Fibroblast of lung (primary cell): ENCODE measurements around the gene CREB5. TPM values are rescaled to one million over a fixed set of nuclear protein-coding genes. Genes with fewer than 3 reads are reported as not detected.
A peak's percentile ranks its signal among the peaks of the same experiment; 100 is the strongest.

ENCODE experiments used
- DNase-seq, 2 donors: peaks; one replicate each; pipeline versions ENCODE4 v3.0.0 to v3.0.0-alpha.2; 2010; ENCODE audit warnings: low read depth in 2 of 2
- H2AFZ ChIP-seq: 2 replicates; pipeline ENCODE4 v1.5.1; 2012; ENCODE audit warnings: low read length, control low read depth, inconsistent platforms
- H3K27ac ChIP-seq: 2 replicates; pipeline ENCODE4 v1.5.1; 2011; ENCODE audit warnings: low read length, control low read depth; ENCODE audit not compliant: insufficient read depth
- H3K27me3 ChIP-seq: 2 replicates; pipeline ENCODE4 v1.5.1; 2011; ENCODE audit warnings: mild to moderate bottlenecking, low read length; ENCODE audit not compliant: control insufficient read depth, insufficient read depth
- H3K36me3 ChIP-seq: 2 replicates; pipeline ENCODE4 v1.5.1; 2011; ENCODE audit warnings: low read length; ENCODE audit not compliant: control insufficient read depth, insufficient read depth
- H3K4me1 ChIP-seq: 2 replicates; pipeline ENCODE4 v1.5.1; 2011; ENCODE audit warnings: low read length; ENCODE audit not compliant: control insufficient read depth, insufficient read depth; ENCODE audit errors: extremely low read depth
- H3K4me2 ChIP-seq: 2 replicates; pipeline ENCODE4 v1.5.1; 2011; ENCODE audit warnings: low read length, control low read depth; ENCODE audit not compliant: insufficient read depth; ENCODE audit errors: extremely low read depth
- H3K4me3 ChIP-seq, 4 experiments: fragments of 200-600 bp in 1 of 4; sonication (generic) in 1 of 4; replicated peaks in 1 of 4; 2 replicates each; pipeline ENCODE4 v1.5.1; 2011 to 2016; ENCODE audit warnings: low read length in 4 of 4, low read depth in 3 of 4, mild to moderate bottlenecking in 3 of 4, control low read depth in 2 of 4, inconsistent platforms in 1 of 4, mixed read lengths in 1 of 4; ENCODE audit not compliant: insufficient read depth in 1 of 4; ENCODE audit errors: control extremely low read depth in 1 of 4
- H3K79me2 ChIP-seq: 2 replicates; pipeline ENCODE4 v1.5.1; 2012; ENCODE audit warnings: mild to moderate bottlenecking, low read length, inconsistent platforms; ENCODE audit not compliant: control insufficient read depth, insufficient read depth
- H3K9ac ChIP-seq: 2 replicates; pipeline ENCODE4 v1.5.1; 2011; ENCODE audit warnings: mild to moderate bottlenecking, low read length, control low read depth; ENCODE audit not compliant: insufficient read depth
- H3K9me3 ChIP-seq: 2 replicates; pipeline ENCODE4 v1.5.1; 2012; ENCODE audit warnings: low read depth, low read length; ENCODE audit not compliant: control insufficient read depth, insufficient read depth
- H4K20me1 ChIP-seq: 2 replicates; pipeline ENCODE4 v1.5.1; 2011; ENCODE audit warnings: low read length; ENCODE audit not compliant: control insufficient read depth, insufficient read depth; ENCODE audit errors: extremely low read depth
- CTCF ChIP-seq, 2 donors: IDR thresholded peaks in 1 of 2; conservative IDR thresholded peaks in 1 of 2; 1 replicate in 1 of 2; 2 replicates in 1 of 2; pipeline ENCODE4 v1.5.1; 2011 to 2012; ENCODE audit warnings: low read length in 2 of 2, control low read depth in 1 of 2, inconsistent platforms in 1 of 2, low read depth in 1 of 2, mild to moderate bottlenecking in 1 of 2
- EZH2 ChIP-seq: IDR thresholded peaks from 2 replicates; pipeline ENCODE4 v1.5.1; 2012; ENCODE audit warnings: low read length, control low read depth, mild to moderate bottlenecking; ENCODE audit errors: missing control alignments
- polyA plus RNA-seq, 2 donors: library from polyadenylated mRNA; depleted of rRNA in 1 of 2; stranded (reverse) in 1 of 2; unstranded in 1 of 2; fragments of >200 nt; gene quantifications; 2 replicates each; pipeline ENCODE4 v1.2.1, GENCODE V29; 2011 to 2012; ENCODE audit warnings: missing spikeins in 1 of 2
- total RNA-seq: library from RNA; depleted of rRNA; stranded (reverse); fragments of >200 nt; gene quantifications from 2 replicates; pipeline ENCODE4 v1.2.1, GENCODE V29; 2014

Gene CREB5
- total and polyA plus RNA-seq, 2 donors (not counting 1 experiment from before 2014, with no cell fraction given): 8.2 to 28.4 TPM

- TF ChIP-seq EZH2: no peak
- no peak for TF ChIP-seq CTCF (conservative IDR thresholded peaks at IDR 0.05 in 1 of 2, IDR thresholded peaks at IDR 0.05 in 1 of 2; ENCODE audit: low read depth in 1 of 2, low read length in 2 of 2)
- Histone ChIP-seq H3K27me3 (no peaks in the 10 kb centered on the region), H3K4me1 (no peaks in the 10 kb centered on the region), H3K4me2 (no peak overlapping the region), H3K9me3 (no peaks in the 10 kb centered on the region), H3K79me2 (no peaks in the 10 kb centered on the region), H3K27ac (no peak overlapping the region), H4K20me1 (no peaks in the 10 kb centered on the region), H3K36me3 (no peaks in the 10 kb centered on the region), H3K9ac (no peak overlapping the region), H2AFZ (no peak overlapping the region), H3K4me3 (no peak overlapping the region)
- DNase-seq: no peak
These were observed 341.3 kb downstream of the CREB5 start for GRCh38 chr7:28753613-28754012.

- peak; percentile 70 to 78 for DNase-seq
- Histone ChIP-seq H3K9me3 (no peaks in the 10 kb centered on the region), H3K4me3 (no peak overlapping the region), H3K27ac (no peak overlapping the region), H3K27me3 (no peaks in the 10 kb centered on the region), H2AFZ (no peak overlapping the region), H3K9ac (no peak overlapping the region), H4K20me1 (no peaks in the 10 kb centered on the region), H3K4me1 (no peaks in the 10 kb centered on the region), H3K79me2 (no peaks in the 10 kb centered on the region), H3K36me3 (no peaks in the 10 kb centered on the region), H3K4me2 (no peak overlapping the region)
- TF ChIP-seq EZH2 (no peak), CTCF (conservative IDR thresholded peaks at IDR 0.05 in 1 of 2, IDR thresholded peaks at IDR 0.05 in 1 of 2; ENCODE audit: low read depth in 1 of 2, low read length in 2 of 2) (peak in 1 of 2 donors; percentile 21)
These were observed 341.7 kb downstream of the CREB5 start for GRCh38 chr7:28754027-28754426.

GRCh38 chr7:28754447-28754846 is 342.1 kb downstream of the CREB5 start:
- no peaks in the 10 kb centered on the region for H4K20me1 ChIP-seq

More at GRCh38 chr7:28754447-28754846, 342.1 kb downstream of the CREB5 start:
- no peak overlapping the region for H3K27ac ChIP-seq
- no peak overlapping the region for H3K4me2 ChIP-seq
- H3K79me2 ChIP-seq: no peaks in the 10 kb centered on the region
- no peak for DNase-seq
- TF ChIP-seq CTCF (conservative IDR thresholded peaks at IDR 0.05 in 1 of 2, IDR thresholded peaks at IDR 0.05 in 1 of 2; ENCODE audit: low read depth in 1 of 2, low read length in 2 of 2) (no peak), EZH2 (no peak)
- H2AFZ ChIP-seq: no peak overlapping the region
- no peaks in the 10 kb centered on the region for H3K9me3 ChIP-seq
- no peak overlapping the region for H3K4me3 ChIP-seq
- H3K4me1 ChIP-seq: no peaks in the 10 kb centered on the region
- H3K27me3 ChIP-seq: no peaks in the 10 kb centered on the region
- no peak overlapping the region for H3K9ac ChIP-seq
- H3K36me3 ChIP-seq: no peaks in the 10 kb centered on the region
